Adrenal gland (tissue), 12 donors: ENCODE data around the gene PLEKHG4B. TPM values are rescaled to one million over a fixed set of nuclear protein-coding genes. Genes with fewer than 3 reads are reported as not detected.
"Not testable (repeated sequence)": the region's sequence is repeated elsewhere in the genome, so short reads cannot be mapped to it uniquely, and the experiment has no call there.

Experiments
- DNase-seq, 7 donors: peaks; one replicate each; pipeline ENCODE4 v3.0.0-alpha.2; 2019 to 2020
- H3K27ac ChIP-seq, 5 donors: fragments of 200-600 bp; sonication (generic) in 4 of 5; 1 replicate in 3 of 5; 2 replicates in 2 of 5; pipeline versions ENCODE4 v1.5.1 to v1.8.0; 2016 to 2020; ENCODE audit warnings: mild to moderate bottlenecking in 1 of 5
- H3K27me3 ChIP-seq: fragments of 200-600 bp; 2 replicates; pipeline ENCODE4 v1.8.0; 2021
- H3K36me3 ChIP-seq, 2 donors: fragments of 200-600 bp; replicated peaks in 1 of 2; 1 replicate in 1 of 2; 2 replicates in 1 of 2; pipeline versions ENCODE4 v1.5.1 to v1.8.0; 2018 to 2022
- H3K4me1 ChIP-seq, 2 donors: fragments of 200-600 bp; replicated peaks in 1 of 2; 1 replicate in 1 of 2; 2 replicates in 1 of 2; pipeline versions ENCODE4 v1.5.1 to v1.8.0; 2018 to 2021
- H3K4me3 ChIP-seq, 4 donors: fragments of 200-600 bp; sonication (generic) in 3 of 4; one replicate each; pipeline ENCODE4 v1.5.1; 2016 to 2018
- H3K9me3 ChIP-seq, 3 donors: fragments of 200-600 bp; sonication (generic) in 1 of 3; replicated peaks in 1 of 3; 1 replicate in 2 of 3; 2 replicates in 1 of 3; pipeline versions ENCODE4 v1.5.1 to v1.8.0; 2016 to 2021
- POLR2A ChIP-seq, 2 donors: fragments of 450-650 bp; IDR thresholded peaks; one replicate each; pipeline ENCODE4 v1.6.1; 2017; ENCODE audit warnings: antibody characterized with exemption in 2 of 2, mild to moderate bottlenecking in 2 of 2, moderate library complexity in 1 of 2
- WGBS, 4 donors: extraction: QIAGEN DNeasy Blood & Tissue Kit in 2 of 4; methylation state at CpG; one replicate each; pipeline versions ENCODE4 v1.1.5 to v1.1.7; 2013 to 2017; 5-methylcytosine and 5-hydroxymethylcytosine counted together
- intact Hi-C, 2 donors: fragments of 100-400 bp; cut with DNase I; formaldehyde crosslinking; loops; one replicate each; pipeline versions ENCODE4 v1.14.1 to v1.15.0; 2022 to 2023
- polyA plus RNA-seq, 3 donors: library from polyadenylated mRNA; stranded (reverse); fragments of 200-250 nt in 2 of 3; fragments of 350-450 nt in 1 of 3; fragmentation: Illumina TruSeq in 1 of 3; extraction: RNeasy Lipid Tissue Mini Kit (QIAGEN cat#74804) in 1 of 3; gene quantifications; one replicate each; pipeline ENCODE4 v1.2.3, GENCODE V29; 2013 to 2014
- total RNA-seq, 9 donors: library from RNA; depleted of rRNA in 4 of 9; stranded (reverse); fragments of >200 nt in 4 of 9; fragments of 120-200 nt in 1 of 9; fragmentation: NEBNext Ultra II Directional in 1 of 9; extraction: Animal tissue kit (Norgen Biotek cat#: 25700) in 1 of 9; gene quantifications; one replicate each; pipeline versions ENCODE4 v1.1.0 to v1.2.4, GENCODE V29; 2013 to 2023
- TF ChIP-seq, protein P1 (sequence below), 6 experiments: fragments of 450-650 bp in 4 of 6; fragments of 200-600 bp in 2 of 6; sonication (generic) in 1 of 6; IDR thresholded peaks; 1 replicate in 5 of 6; 2 replicates in 1 of 6; pipeline versions ENCODE4 v1.5.1 to v1.8.0; 2016 to 2021; ENCODE audit warnings: antibody characterized with exemption in 6 of 6, mild to moderate bottlenecking in 2 of 6, moderate library complexity in 1 of 6
- donor health status: healthy with polysubstance abuse.
- donor health status: Bipolar disorder and iron deficiency.
- donor health status: DM: yes; HTN: yes; CAD: no.
- donor health status: DM: no; HTN: no; CAD: no.
- donor health status: DM: no; HTN: no; CAD: no.
- donor health status: DM: yes; HTN: yes; CAD: no.

Gene PLEKHG4B
- total and polyA plus RNA-seq, 12 donors = 0.03 to 3.4 (median 0.12) TPM

DNA sequence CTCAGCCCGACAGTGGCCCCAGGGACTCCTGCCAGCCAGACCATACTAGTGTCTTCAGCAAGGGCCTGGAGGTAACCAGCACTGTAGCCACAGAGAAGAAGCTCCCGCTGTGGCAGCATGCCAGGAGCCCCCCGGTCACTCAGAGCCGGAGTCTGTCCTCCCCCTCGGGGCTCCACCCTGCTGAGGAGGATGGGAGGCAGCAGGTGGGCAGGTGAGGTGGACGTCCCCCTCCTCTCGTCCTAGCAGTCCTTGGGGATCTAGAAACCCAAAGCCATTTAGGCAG lies 71.3 kb downstream of the PLEKHG4B start:
- Histone ChIP-seq H3K27ac (no peak overlapping the region), H3K27me3 (no peaks in the 10 kb centered on the region), H3K36me3 (no peaks in the 10 kb centered on the region), H3K4me3 (no peak overlapping the region), H3K9me3 (no peaks in the 10 kb centered on the region), H3K4me1 (no peaks in the 10 kb centered on the region)
- TF ChIP-seq, protein P1, sequence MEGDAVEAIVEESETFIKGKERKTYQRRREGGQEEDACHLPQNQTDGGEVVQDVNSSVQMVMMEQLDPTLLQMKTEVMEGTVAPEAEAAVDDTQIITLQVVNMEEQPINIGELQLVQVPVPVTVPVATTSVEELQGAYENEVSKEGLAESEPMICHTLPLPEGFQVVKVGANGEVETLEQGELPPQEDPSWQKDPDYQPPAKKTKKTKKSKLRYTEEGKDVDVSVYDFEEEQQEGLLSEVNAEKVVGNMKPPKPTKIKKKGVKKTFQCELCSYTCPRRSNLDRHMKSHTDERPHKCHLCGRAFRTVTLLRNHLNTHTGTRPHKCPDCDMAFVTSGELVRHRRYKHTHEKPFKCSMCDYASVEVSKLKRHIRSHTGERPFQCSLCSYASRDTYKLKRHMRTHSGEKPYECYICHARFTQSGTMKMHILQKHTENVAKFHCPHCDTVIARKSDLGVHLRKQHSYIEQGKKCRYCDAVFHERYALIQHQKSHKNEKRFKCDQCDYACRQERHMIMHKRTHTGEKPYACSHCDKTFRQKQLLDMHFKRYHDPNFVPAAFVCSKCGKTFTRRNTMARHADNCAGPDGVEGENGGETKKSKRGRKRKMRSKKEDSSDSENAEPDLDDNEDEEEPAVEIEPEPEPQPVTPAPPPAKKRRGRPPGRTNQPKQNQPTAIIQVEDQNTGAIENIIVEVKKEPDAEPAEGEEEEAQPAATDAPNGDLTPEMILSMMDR (IDR thresholded peaks at IDR 0.05) = no peak
- no peak for TF ChIP-seq POLR2A (IDR thresholded peaks at IDR 0.05)
- peak in 1 of 7 donors; percentile 6 for DNase-seq
- 81 to 87% (median 82%) methylated on average over 6 to 7 of the region's 7 CpGs for WGBS, 4 donors
- intact Hi-C loops = no loop called here

DNA sequence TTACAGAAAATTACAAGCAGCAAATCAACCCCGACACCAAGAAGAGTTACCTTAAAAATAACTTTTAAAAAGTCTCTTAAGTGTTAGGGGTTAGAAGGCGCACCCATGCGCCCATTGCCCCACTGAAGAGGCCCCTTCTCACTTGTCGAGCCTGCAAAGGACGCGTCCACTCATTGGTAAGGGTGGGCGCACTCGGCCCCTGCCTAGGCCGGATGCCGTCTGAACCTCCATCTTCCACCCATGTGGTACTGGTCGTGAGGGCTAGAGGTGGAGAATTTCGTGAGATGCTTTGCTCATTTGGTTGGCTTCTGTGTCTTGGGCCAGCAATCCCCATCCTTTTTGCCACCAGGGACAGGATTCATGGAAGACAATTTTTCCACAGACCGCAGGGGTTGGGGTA lies 71.9 kb downstream of the PLEKHG4B start:
- intact Hi-C loops = no loop called here
- H3K36me3 ChIP-seq = no peaks in the 10 kb centered on the region
- no peak overlapping the region for H3K4me3 ChIP-seq
- DNase-seq = peak in 1 of 7 donors; percentile 1
- H3K27ac ChIP-seq = no peak overlapping the region
- TF ChIP-seq POLR2A (IDR thresholded peaks at IDR 0.05) = no peak
- TF ChIP-seq, protein P1 (IDR thresholded peaks at IDR 0.05) = no peak
- no peaks in the 10 kb centered on the region for H3K9me3 ChIP-seq
- no peaks in the 10 kb centered on the region for H3K27me3 ChIP-seq
- H3K4me1 ChIP-seq = no peaks in the 10 kb centered on the region
- WGBS, 4 donors = 85 to 98% (median 91%) methylated on average over 5 to 13 of the region's 13 CpGs

DNA sequence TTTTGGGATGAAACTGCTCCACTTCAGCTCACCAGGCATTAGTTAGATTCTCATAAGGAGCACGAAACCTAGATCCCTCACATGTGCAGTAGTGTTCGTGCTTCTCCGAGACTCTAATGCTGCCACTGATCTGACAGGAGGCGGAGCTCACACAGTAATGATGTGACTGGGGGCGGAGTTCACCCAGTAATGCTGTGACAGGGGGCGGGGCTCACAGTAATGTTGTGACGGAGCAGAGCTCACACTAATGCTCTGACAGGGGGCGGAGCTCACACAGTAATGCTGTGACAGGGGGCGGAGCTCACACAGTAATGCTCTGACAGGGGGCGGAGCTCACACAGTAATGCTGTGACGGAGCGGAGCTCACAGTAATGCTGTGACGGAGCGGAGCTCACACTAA lies 72.3 kb downstream of the PLEKHG4B start:
- Histone ChIP-seq H3K9me3 (no peaks in the 10 kb centered on the region), H3K27ac (no peak overlapping the region), H3K36me3 (no peaks in the 10 kb centered on the region), H3K27me3 (no peaks in the 10 kb centered on the region), H3K4me3 (no peak overlapping the region), H3K4me1 (no peaks in the 10 kb centered on the region)
- no peak for TF ChIP-seq POLR2A (IDR thresholded peaks at IDR 0.05)
- TF ChIP-seq, protein P1 (IDR thresholded peaks at IDR 0.05) = no peak
- WGBS, 4 donors = 60 to 94% (median 86%) methylated on average over 5 to 14 of the region's 14 CpGs
- intact Hi-C loops = no loop called here
- DNase-seq = peak in 1 of 7 donors; percentile 2

- H3K4me3 ChIP-seq, intact Hi-C loops, H3K9me3 ChIP-seq, H3K27ac ChIP-seq, H3K4me1 ChIP-seq, H3K27me3 ChIP-seq, H3K36me3 ChIP-seq: not testable (repeated sequence)
- WGBS, 4 donors = 74 to 91% (median 81%) methylated on average over 9 to 22 of the region's 25 CpGs; no CpG with 5 or more reads in 1 of the 4 donors
- peak in 1 of 7 donors; percentile 1 for DNase-seq
Measured at GRCh38 chr5:164783-165182, 72.8 kb downstream of the PLEKHG4B start.

DNA sequence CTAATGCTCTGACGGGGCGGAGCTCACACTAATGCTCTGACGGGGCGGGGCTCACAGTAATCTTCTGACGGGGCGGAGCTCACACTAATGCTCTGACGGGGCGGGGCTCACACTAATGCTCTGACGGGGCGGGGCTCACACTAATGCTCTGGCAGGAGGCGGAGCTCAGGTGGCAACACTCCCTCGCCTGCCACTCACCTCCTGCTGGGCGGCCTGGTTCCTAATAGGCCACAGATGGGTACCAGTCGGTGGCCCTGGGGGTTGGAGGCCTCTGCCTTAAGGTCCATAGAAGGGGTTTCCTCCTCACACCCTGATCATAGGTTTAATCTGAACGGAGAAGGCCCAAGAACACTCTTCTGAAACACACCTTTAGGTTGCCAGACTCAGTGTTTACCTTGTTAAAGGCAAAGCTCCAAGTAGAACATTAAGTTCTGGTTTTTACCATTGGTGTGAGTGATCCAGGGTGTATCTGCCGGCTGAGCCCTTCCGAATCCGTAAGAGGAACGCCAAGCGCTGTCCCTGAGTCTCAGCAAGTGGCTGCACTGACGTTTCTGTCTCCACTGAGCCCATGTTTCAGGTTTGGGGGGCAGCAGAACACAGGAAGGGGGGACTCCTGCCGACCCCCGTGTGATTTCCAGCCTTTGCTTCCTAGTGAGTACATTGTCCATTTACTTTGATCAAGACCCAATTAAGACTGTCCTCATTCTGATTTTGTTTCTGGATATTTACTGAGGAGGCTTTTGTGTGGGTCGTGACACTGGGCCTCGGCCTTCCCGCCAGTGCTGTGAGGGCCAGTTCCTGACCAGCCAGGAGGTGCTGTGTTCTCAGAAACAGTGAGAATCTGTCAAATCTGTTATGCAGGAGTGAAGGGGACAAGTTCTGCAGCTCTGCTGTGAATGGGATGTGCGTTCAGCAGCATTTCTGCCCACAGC lies 74.7 kb downstream of the PLEKHG4B start:
- TF ChIP-seq POLR2A (IDR thresholded peaks at IDR 0.05) = no peak
- TF ChIP-seq, protein P1 (IDR thresholded peaks at IDR 0.05) = no peak
- no peaks in the 10 kb centered on the region for H3K4me1 ChIP-seq
- 85 to 94% (median 89%) methylated on average over 10 to 24 of the region's 27 CpGs for WGBS, 4 donors
- no peaks in the 10 kb centered on the region for H3K36me3 ChIP-seq
- no peaks in the 10 kb centered on the region for H3K9me3 ChIP-seq
- intact Hi-C loops = no loop called here
- DNase-seq = peak in 2 of 7 donors; percentile 2 to 5
- H3K4me3 ChIP-seq = no peak overlapping the region
- H3K27ac ChIP-seq = no peak overlapping the region
- no peaks in the 10 kb centered on the region for H3K27me3 ChIP-seq
